K562 (cell line): ENCODE results near the gene CARD10. TPM values are rescaled to one million over a fixed set of nuclear protein-coding genes. Genes with fewer than 3 reads are reported as not detected.

Experiments used
- CCNT2 ChIP-seq: IDR thresholded peaks from 2 replicates; pipeline ENCODE4 v1.6.1; 2011; ENCODE audit warnings: borderline replicate concordance, low read depth, mild to moderate bottlenecking, moderate library complexity, mixed read lengths, low read length; ENCODE audit not compliant: insufficient read length; ENCODE audit errors: extremely low read depth
- FOXA3 ChIP-seq, 2 experiments: fragments of 450-650 bp in 1 of 2; sonication (generic) in 1 of 2; formaldehyde crosslinking; IDR thresholded peaks in 1 of 2; conservative IDR thresholded peaks in 1 of 2; 2 replicates each; pipeline versions ENCODE4 v1.4.0 to v1.8.0; 2020 to 2022; ENCODE audit warnings: mild to moderate bottlenecking in 2 of 2, missing genetic modification reagents in 1 of 2
- ILF3 ChIP-seq: fragments of 450-650 bp; IDR thresholded peaks from 2 replicates; pipeline ENCODE4 v1.6.1; 2018; ENCODE audit warnings: antibody characterized with exemption, mild to moderate bottlenecking, moderate library complexity, borderline replicate concordance
- NFIC ChIP-seq: fragments of 450-650 bp; IDR thresholded peaks from 2 replicates; pipeline ENCODE4 v1.6.1; 2017; ENCODE audit warnings: mild to moderate bottlenecking, inconsistent platforms
- RBFOX2 ChIP-seq: fragments of 200-400 bp; formaldehyde crosslinking; IDR thresholded peaks from 2 replicates; pipeline ENCODE4 v1.6.1; 2017; ENCODE audit warnings: low read depth, mild to moderate bottlenecking, low read length, moderate library complexity
- ZFX ChIP-seq: sonication (generic); formaldehyde crosslinking; IDR thresholded peaks from 2 replicates; pipeline ENCODE4 v1.8.0; 2022; ENCODE audit warnings: mild to moderate bottlenecking, missing genetic modification reagents, moderate library complexity
- ZNF717 ChIP-seq: fragments of 250-450 bp; sonication (Bioruptor Pico); IDR thresholded peaks from 2 replicates; pipeline ENCODE4 v1.5.0; 2021
- polyA plus RNA-seq, 8 experiments: library from polyadenylated mRNA; depleted of rRNA in 4 of 8; stranded (reverse) in 5 of 8; unstranded in 3 of 8; fragments of >200 nt; fragmentation: Nextera tagmentation in 2 of 8; fragmentation: Illumina TruSeq in 1 of 8; extraction: Ambion mirVana in 2 of 8; extraction: Trizol in 1 of 8; gene quantifications; 2 replicates each; pipeline versions ENCODE4 v1.2.1 to v1.2.3, GENCODE V29; 2011 to 2014; ENCODE audit warnings: inconsistent platforms in 1 of 8, missing spikeins in 1 of 8
- total RNA-seq, 7 experiments: library from RNA; depleted of rRNA in 6 of 7; stranded (reverse); fragments of >200 nt in 6 of 7; fragmentation: Illumina TruSeq in 2 of 7; extraction: Trizol in 2 of 7; gene quantifications; 2 replicates each; pipeline versions ENCODE4 v1.2.1 to v1.2.3, GENCODE V29; 2011 to 2021; ENCODE audit warnings: low replicate concordance in 1 of 7
- TF ChIP-seq, protein P1 (sequence below): fragments of 450-650 bp; IDR thresholded peaks from 2 replicates; pipeline ENCODE4 v1.6.1; 2016; ENCODE audit warnings: mild to moderate bottlenecking, moderate library complexity

The CARD10 gene
- total and polyA plus RNA-seq, 9 of the 15 experiments (the other 6 are each of a cell fraction or from before 2014, with no cell fraction given) = 0.13 to 5.8 (median 1.6) TPM

DNA sequence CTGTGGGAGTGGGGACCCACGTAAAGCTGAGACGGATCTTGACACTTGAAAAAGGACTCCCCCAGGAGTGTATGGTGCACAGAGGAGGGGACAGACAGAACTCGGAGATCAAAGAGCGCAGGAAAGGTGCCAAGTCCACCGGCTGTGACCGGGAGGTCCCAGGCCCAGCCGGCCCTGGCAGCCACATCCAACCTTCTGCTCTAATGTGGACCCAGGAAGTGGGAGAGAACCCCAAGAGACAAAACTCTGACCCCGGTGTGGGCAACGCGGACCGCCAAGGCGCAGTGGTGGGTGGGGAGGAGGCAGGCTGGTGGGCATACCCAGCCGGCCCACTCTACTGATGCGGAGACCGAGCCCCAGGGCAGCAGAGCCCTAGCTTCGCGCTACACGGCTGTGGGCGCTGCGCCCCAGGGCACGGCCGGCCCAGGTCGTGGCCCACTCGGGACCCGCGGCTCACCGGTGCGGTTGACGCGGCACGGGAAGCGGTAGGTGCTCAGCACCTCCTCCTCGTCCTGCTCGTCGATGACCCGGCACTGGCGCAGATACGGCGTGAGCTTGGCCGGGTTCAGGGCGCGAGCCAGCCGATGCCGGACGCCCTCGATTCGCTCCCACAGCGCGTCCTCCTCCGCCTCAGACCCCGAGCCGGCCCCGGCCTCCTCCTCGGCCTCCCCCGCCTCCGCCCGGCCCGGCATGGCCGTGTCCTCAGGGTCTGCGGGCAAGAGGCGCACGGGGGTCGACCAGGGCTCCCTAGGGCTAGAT is 527 bp downstream of the CARD10 start (continued):
- TF ChIP-seq ZFX (CRISPR knock-in tag) (peak; percentile 64; the same call in 1 of the 2 replicates), CCNT2 (peak; percentile 13), RBFOX2 (peak; percentile 44; the same call in 1 of the 2 replicates), NFIC (peak; percentile 39; the same call in 1 of the 2 replicates), FOXA3 (CRISPR knock-in tag; conservative IDR thresholded peaks at IDR 0.05 in 1 of 2, IDR thresholded peaks at IDR 0.05 in 1 of 2) (no peak), ZNF717 (CRISPR knock-in tag) (no peak), ILF3 (no peak)
- TF ChIP-seq, protein P1, sequence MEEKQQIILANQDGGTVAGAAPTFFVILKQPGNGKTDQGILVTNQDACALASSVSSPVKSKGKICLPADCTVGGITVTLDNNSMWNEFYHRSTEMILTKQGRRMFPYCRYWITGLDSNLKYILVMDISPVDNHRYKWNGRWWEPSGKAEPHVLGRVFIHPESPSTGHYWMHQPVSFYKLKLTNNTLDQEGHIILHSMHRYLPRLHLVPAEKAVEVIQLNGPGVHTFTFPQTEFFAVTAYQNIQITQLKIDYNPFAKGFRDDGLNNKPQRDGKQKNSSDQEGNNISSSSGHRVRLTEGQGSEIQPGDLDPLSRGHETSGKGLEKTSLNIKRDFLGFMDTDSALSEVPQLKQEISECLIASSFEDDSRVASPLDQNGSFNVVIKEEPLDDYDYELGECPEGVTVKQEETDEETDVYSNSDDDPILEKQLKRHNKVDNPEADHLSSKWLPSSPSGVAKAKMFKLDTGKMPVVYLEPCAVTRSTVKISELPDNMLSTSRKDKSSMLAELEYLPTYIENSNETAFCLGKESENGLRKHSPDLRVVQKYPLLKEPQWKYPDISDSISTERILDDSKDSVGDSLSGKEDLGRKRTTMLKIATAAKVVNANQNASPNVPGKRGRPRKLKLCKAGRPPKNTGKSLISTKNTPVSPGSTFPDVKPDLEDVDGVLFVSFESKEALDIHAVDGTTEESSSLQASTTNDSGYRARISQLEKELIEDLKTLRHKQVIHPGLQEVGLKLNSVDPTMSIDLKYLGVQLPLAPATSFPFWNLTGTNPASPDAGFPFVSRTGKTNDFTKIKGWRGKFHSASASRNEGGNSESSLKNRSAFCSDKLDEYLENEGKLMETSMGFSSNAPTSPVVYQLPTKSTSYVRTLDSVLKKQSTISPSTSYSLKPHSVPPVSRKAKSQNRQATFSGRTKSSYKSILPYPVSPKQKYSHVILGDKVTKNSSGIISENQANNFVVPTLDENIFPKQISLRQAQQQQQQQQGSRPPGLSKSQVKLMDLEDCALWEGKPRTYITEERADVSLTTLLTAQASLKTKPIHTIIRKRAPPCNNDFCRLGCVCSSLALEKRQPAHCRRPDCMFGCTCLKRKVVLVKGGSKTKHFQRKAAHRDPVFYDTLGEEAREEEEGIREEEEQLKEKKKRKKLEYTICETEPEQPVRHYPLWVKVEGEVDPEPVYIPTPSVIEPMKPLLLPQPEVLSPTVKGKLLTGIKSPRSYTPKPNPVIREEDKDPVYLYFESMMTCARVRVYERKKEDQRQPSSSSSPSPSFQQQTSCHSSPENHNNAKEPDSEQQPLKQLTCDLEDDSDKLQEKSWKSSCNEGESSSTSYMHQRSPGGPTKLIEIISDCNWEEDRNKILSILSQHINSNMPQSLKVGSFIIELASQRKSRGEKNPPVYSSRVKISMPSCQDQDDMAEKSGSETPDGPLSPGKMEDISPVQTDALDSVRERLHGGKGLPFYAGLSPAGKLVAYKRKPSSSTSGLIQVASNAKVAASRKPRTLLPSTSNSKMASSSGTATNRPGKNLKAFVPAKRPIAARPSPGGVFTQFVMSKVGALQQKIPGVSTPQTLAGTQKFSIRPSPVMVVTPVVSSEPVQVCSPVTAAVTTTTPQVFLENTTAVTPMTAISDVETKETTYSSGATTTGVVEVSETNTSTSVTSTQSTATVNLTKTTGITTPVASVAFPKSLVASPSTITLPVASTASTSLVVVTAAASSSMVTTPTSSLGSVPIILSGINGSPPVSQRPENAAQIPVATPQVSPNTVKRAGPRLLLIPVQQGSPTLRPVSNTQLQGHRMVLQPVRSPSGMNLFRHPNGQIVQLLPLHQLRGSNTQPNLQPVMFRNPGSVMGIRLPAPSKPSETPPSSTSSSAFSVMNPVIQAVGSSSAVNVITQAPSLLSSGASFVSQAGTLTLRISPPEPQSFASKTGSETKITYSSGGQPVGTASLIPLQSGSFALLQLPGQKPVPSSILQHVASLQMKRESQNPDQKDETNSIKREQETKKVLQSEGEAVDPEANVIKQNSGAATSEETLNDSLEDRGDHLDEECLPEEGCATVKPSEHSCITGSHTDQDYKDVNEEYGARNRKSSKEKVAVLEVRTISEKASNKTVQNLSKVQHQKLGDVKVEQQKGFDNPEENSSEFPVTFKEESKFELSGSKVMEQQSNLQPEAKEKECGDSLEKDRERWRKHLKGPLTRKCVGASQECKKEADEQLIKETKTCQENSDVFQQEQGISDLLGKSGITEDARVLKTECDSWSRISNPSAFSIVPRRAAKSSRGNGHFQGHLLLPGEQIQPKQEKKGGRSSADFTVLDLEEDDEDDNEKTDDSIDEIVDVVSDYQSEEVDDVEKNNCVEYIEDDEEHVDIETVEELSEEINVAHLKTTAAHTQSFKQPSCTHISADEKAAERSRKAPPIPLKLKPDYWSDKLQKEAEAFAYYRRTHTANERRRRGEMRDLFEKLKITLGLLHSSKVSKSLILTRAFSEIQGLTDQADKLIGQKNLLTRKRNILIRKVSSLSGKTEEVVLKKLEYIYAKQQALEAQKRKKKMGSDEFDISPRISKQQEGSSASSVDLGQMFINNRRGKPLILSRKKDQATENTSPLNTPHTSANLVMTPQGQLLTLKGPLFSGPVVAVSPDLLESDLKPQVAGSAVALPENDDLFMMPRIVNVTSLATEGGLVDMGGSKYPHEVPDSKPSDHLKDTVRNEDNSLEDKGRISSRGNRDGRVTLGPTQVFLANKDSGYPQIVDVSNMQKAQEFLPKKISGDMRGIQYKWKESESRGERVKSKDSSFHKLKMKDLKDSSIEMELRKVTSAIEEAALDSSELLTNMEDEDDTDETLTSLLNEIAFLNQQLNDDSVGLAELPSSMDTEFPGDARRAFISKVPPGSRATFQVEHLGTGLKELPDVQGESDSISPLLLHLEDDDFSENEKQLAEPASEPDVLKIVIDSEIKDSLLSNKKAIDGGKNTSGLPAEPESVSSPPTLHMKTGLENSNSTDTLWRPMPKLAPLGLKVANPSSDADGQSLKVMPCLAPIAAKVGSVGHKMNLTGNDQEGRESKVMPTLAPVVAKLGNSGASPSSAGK = peak; percentile 30; the same call in 1 of the 2 replicates
